ENCODE results near the gene PDZD11. TPM values are rescaled to one million over a fixed set of nuclear protein-coding genes. Genes with fewer than 3 reads are reported as not detected.

Gene PDZD11
- total and polyA plus RNA-seq, 2 donors (not counting 3 experiments of a cell fraction or from before 2014, with no cell fraction given) = 45.6 to 76.0 TPM

- H2AFZ ChIP-seq (ENCODE audit: low read depth, low read length) = no peak overlapping the region
- no peak for FAIRE-seq
- no peak overlapping the region for H3K9ac ChIP-seq (replicated peaks; ENCODE audit: extremely low read depth, insufficient read depth, low read length)
These were observed 36.2 kb downstream of the PDZD11 start for GRCh38 chrX:70253377-70254062.

GRCh38 chrX:70252491-70252890, 37.2 kb downstream of the PDZD11 start:
- no peaks in the 10 kb centered on the region for H3K36me3 ChIP-seq (ENCODE audit: control insufficient read depth in 2 of 2, extremely low read depth in 1 of 2, insufficient read depth in 2 of 2, low read length in 2 of 2)

More at GRCh38 chrX:70253377-70254062, 36.2 kb downstream of the PDZD11 start:
- Histone ChIP-seq H3K9me3 (replicated peaks; ENCODE audit: control insufficient read depth, insufficient read depth, low read length) (no peaks in the 10 kb centered on the region), H3K4me2 (ENCODE audit: insufficient read depth, low read length) (no peak overlapping the region), H3K79me2 (ENCODE audit: control insufficient read depth, insufficient read depth, low read length) (no peaks in the 10 kb centered on the region), H3K9me1 (replicated peaks; ENCODE audit: control insufficient read depth, extremely low read depth, insufficient read depth, low read length) (no peaks in the 10 kb centered on the region), H3K27ac (ENCODE audit: insufficient read depth, low read depth, low read length) (no peak overlapping the region), H3K4me3 (replicated peaks in 1 of 3; ENCODE audit: insufficient read depth in 1 of 3, low read depth in 1 of 3, low read length in 3 of 3) (no peak overlapping the region), H3K36me3 (ENCODE audit: control insufficient read depth in 2 of 2, extremely low read depth in 1 of 2, insufficient read depth in 2 of 2, low read length in 2 of 2) (no peaks in the 10 kb centered on the region), H4K20me1 (replicated peaks; ENCODE audit: control insufficient read depth, extremely low read depth, insufficient read depth, low read length) (no peaks in the 10 kb centered on the region), H3K27me3 (ENCODE audit: control insufficient read depth in 2 of 2, insufficient read depth in 2 of 2, low read length in 2 of 2) (no peaks in the 10 kb centered on the region), H3K4me1 (ENCODE audit: control insufficient read depth, extremely low read depth, insufficient read depth, low read length) (no peaks in the 10 kb centered on the region)
- TF ChIP-seq FOS (IDR thresholded peaks at IDR 0.05; ENCODE audit: borderline replicate concordance, insufficient read depth, low read length) = no peak
- CTCF ChIA-PET = no interaction called here
- intact Hi-C loops (cut with micrococcal nuclease) = no loop called here
- POLR2A ChIA-PET = no interaction called here
- DNase-seq (ENCODE audit: low read depth, low spot score) = no peak
- dilution Hi-C loops (cut with MboI; ENCODE audit: extremely low pct_ligation_motif_present, low sequenced_read_pairs) = no loop called here
- BruUV-seq (replicated peaks) = no TSS peak

More at GRCh38 chrX:70252491-70252890, 37.2 kb downstream of the PDZD11 start:
- DNase-seq (ENCODE audit: low read depth, low spot score) (no peak), FAIRE-seq (no peak)
- no peaks in the 10 kb centered on the region for H3K27me3 ChIP-seq (ENCODE audit: control insufficient read depth in 2 of 2, insufficient read depth in 2 of 2, low read length in 2 of 2)
- H4K20me1 ChIP-seq (replicated peaks; ENCODE audit: control insufficient read depth, extremely low read depth, insufficient read depth, low read length) = no peaks in the 10 kb centered on the region
- H3K9me3 ChIP-seq (replicated peaks; ENCODE audit: control insufficient read depth, insufficient read depth, low read length) = no peaks in the 10 kb centered on the region
- intact Hi-C loops (cut with micrococcal nuclease) = no loop called here
- H3K9me1 ChIP-seq (replicated peaks; ENCODE audit: control insufficient read depth, extremely low read depth, insufficient read depth, low read length) = no peaks in the 10 kb centered on the region
- H3K4me3 ChIP-seq (replicated peaks in 1 of 3; ENCODE audit: insufficient read depth in 1 of 3, low read depth in 1 of 3, low read length in 3 of 3) = no peak overlapping the region
- H3K4me1 ChIP-seq (ENCODE audit: control insufficient read depth, extremely low read depth, insufficient read depth, low read length) = no peaks in the 10 kb centered on the region
- H3K9ac ChIP-seq (replicated peaks; ENCODE audit: extremely low read depth, insufficient read depth, low read length) = no peak overlapping the region
- no TSS peak for BruUV-seq (replicated peaks)
- no peaks in the 10 kb centered on the region for H3K79me2 ChIP-seq (ENCODE audit: control insufficient read depth, insufficient read depth, low read length)
- ChIA-PET POLR2A (no interaction called here), CTCF (no interaction called here)
- TF ChIP-seq JUN (IDR thresholded peaks at IDR 0.05; ENCODE audit: borderline replicate concordance, insufficient read depth, insufficient read length, low read depth) (no peak), MAX (IDR thresholded peaks at IDR 0.05; ENCODE audit: insufficient read depth, insufficient read length) (no peak), EZH2 (IDR thresholded peaks at IDR 0.05; ENCODE audit: borderline replicate concordance, low read depth, low read length, severe bottlenecking) (no peak), CTCF (IDR thresholded peaks at IDR 0.05; ENCODE audit: extremely low read depth in 1 of 2, insufficient read depth in 1 of 2, low read depth in 1 of 2, low read length in 2 of 2) (no peak), POLR2AphosphoS5 (IDR thresholded peaks at IDR 0.05; ENCODE audit: insufficient read depth, low read depth, low read length) (no peak), POLR2A (IDR thresholded peaks at IDR 0.05; ENCODE audit: low read depth, low read length) (no peak), GATA2 (IDR thresholded peaks at IDR 0.05; ENCODE audit: insufficient read depth, insufficient read length, low read depth, low read length) (no peak), MYC (IDR thresholded peaks at IDR 0.05; ENCODE audit: low read depth, low read length) (no peak), FOS (IDR thresholded peaks at IDR 0.05; ENCODE audit: borderline replicate concordance, insufficient read depth, low read length) (no peak)
- dilution Hi-C loops (cut with MboI; ENCODE audit: extremely low pct_ligation_motif_present, low sequenced_read_pairs) = no loop called here
- H2AFZ ChIP-seq (ENCODE audit: low read depth, low read length) = no peak overlapping the region
- no peak overlapping the region for H3K27ac ChIP-seq (ENCODE audit: insufficient read depth, low read depth, low read length)
- H3K4me2 ChIP-seq (ENCODE audit: insufficient read depth, low read length) = no peak overlapping the region
